Measurements from ENCODE around the gene MUC6.

- no peak for TF ChIP-seq SIN3A (IDR thresholded peaks at IDR 0.05; ENCODE audit: borderline replicate concordance, insufficient read depth, low read length)
- no peak for TF ChIP-seq REST (IDR thresholded peaks at IDR 0.05; ENCODE audit: insufficient read depth in 1 of 2, low read depth in 2 of 2, low read length in 2 of 2)
- TF ChIP-seq POLR2AphosphoS5 (IDR thresholded peaks at IDR 0.05; ENCODE audit: low read depth, low read length) = no peak
Observed at GRCh38 chr11:1018091-1018490, 18.4 kb downstream of the MUC6 start.

Data from PFSK-1 (cell line).